Renal cortical epithelial cell (primary cell): ENCODE results near the gene PRPF38B. TPM values are rescaled to one million over a fixed set of nuclear protein-coding genes. Genes with fewer than 3 reads are reported as not detected.

Experiments
- total RNA-seq: library from RNA; depleted of rRNA; stranded (reverse); fragments of >200 nt; gene quantifications from 2 replicates; pipeline ENCODE4 v1.2.3, GENCODE V29; 2014

The PRPF38B gene
- total RNA-seq, 1 donor from 2014 or later: 17.5 TPM

Other genes with a start within 250 kb of the PRPF38B start
- gene NBPF6, start 242.0 kb upstream of the PRPF38B start, total RNA-seq: not detected in 2 replicates
- gene EEIG2, start 132.2 kb upstream of the PRPF38B start, total RNA-seq: 4.0 and 6.2 TPM in 2 replicates
- 2.3 and 2.9 TPM in 2 replicates for gene HENMT1, start 31.2 kb upstream of the PRPF38B start, total RNA-seq
- gene FNDC7, start 20.6 kb downstream of the PRPF38B start, total RNA-seq: not detected in 2 replicates
- gene STXBP3, start 54.4 kb downstream of the PRPF38B start, total RNA-seq: 72.4 and 89.8 TPM in 2 replicates
- not detected in 2 replicates for gene AKNAD1, start 164.8 kb downstream of the PRPF38B start, total RNA-seq
- 18.6 and 30.9 TPM in 2 replicates for gene GPSM2, start 184.7 kb downstream of the PRPF38B start, total RNA-seq